Ishikawa (cell line): ENCODE results near the gene IER2.

Experiments used
- CEBPB ChIP-seq: IDR thresholded peaks from 2 replicates; pipeline ENCODE4 v1.6.1; 2012
- CREB1 ChIP-seq: IDR thresholded peaks from 2 replicates; pipeline ENCODE4 v1.6.1; 2012; ENCODE audit warnings: low read depth
- EP300 ChIP-seq: IDR thresholded peaks from 2 replicates; pipeline ENCODE4 v1.6.1; 2012; ENCODE audit warnings: borderline replicate concordance
- FOXM1 ChIP-seq: IDR thresholded peaks from 2 replicates; pipeline ENCODE4 v1.6.1; 2012; ENCODE audit warnings: low read depth, borderline replicate concordance
- NFIC ChIP-seq: IDR thresholded peaks from 2 replicates; pipeline ENCODE4 v1.6.1; 2012
- RAD21 ChIP-seq: IDR thresholded peaks from 2 replicates; pipeline ENCODE4 v1.6.1; 2012; ENCODE audit warnings: low read depth
- TAF1 ChIP-seq: IDR thresholded peaks from 2 replicates; pipeline ENCODE4 v1.6.1; 2012; ENCODE audit warnings: low read depth, mild to moderate bottlenecking
- TCF12 ChIP-seq: IDR thresholded peaks from 2 replicates; pipeline ENCODE4 v1.6.1; 2012; ENCODE audit warnings: low read depth
- TEAD4 ChIP-seq: IDR thresholded peaks from 2 replicates; pipeline ENCODE4 v1.6.1; 2012
- YY1 ChIP-seq: IDR thresholded peaks from 2 replicates; pipeline ENCODE4 v1.6.1; 2012; ENCODE audit warnings: low read depth
- ZBTB7A ChIP-seq: IDR thresholded peaks from 2 replicates; pipeline ENCODE4 v1.6.1; 2012; ENCODE audit warnings: low read depth
- TF ChIP-seq, protein P1 (sequence below): IDR thresholded peaks from 2 replicates; pipeline ENCODE4 v1.6.1; 2012; ENCODE audit warnings: low read depth, mild to moderate bottlenecking
- TF ChIP-seq, protein P2 (sequence below): IDR thresholded peaks from 2 replicates; pipeline ENCODE4 v1.6.1; 2012

The IER2 gene

DNA sequence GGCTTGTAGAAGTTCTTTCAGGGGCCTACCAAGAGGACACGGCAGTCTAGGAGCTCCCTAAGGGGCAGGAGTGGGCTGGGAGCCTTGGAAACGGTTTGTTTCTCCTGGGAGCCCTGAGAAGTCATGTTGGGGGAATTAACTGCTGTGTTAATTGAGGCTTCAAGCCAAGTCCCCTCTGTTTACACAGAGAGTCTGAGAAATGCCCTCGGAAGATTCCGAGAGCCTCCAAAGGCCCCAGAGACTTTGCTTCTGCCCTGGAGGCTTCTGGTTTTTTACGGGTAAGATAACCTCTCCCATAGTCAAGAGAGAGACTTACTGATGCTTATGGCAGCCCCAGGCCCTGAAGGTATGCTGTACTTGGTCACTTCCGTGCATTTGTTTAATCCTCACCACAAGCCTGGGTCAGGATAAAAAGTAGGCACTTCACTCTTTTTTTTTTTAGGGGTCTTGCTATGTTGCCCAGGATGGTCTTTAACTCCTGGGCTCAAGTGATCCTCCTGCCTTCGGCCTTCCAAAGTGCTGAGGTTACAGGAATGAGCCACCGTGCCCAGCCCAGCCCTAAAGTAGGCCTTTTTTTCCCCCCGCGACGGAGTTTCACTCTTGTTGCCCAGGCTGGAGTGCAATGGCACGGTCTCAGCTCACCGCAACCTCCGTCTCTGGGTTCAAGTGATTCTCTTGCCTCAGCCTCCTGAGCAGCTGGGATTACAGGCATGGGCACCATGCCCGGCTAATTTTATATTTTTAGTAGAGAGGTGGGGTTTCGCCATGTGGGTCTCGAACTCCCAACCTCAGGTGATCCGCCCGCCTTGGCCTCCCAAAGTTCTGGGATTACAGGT, 15.2 kb downstream of the IER2 start:
- no peak for TF ChIP-seq TCF12
- TF ChIP-seq TAF1, result no peak
- TF ChIP-seq RAD21, result no peak
- TF ChIP-seq NFIC, result no peak

DNA sequence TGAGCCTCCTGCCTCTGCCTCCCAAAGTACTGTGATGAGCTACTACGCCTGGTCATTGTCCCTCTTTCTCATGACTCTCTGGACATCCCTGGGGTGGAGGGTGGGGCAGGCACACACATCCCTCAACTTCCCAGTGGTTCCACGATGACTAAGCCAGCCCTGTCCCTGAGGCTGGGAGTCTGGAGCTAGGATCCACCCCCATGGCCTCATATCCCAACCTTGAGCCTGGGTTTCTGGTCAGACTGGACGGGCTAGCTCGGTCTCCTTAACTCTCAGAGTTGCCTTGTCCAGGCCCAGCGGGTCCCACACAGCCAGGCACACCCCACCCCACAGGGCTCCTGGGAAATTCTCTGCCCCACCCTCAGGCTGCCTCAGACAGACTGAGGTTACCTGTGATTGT, 19.6 kb downstream of the IER2 start:
- TF ChIP-seq EP300 (peak; percentile 59; the same call in 1 of the 2 replicates), NFIC (peak; percentile 58; the same call in 1 of the 2 replicates)
- TF ChIP-seq, protein P1, sequence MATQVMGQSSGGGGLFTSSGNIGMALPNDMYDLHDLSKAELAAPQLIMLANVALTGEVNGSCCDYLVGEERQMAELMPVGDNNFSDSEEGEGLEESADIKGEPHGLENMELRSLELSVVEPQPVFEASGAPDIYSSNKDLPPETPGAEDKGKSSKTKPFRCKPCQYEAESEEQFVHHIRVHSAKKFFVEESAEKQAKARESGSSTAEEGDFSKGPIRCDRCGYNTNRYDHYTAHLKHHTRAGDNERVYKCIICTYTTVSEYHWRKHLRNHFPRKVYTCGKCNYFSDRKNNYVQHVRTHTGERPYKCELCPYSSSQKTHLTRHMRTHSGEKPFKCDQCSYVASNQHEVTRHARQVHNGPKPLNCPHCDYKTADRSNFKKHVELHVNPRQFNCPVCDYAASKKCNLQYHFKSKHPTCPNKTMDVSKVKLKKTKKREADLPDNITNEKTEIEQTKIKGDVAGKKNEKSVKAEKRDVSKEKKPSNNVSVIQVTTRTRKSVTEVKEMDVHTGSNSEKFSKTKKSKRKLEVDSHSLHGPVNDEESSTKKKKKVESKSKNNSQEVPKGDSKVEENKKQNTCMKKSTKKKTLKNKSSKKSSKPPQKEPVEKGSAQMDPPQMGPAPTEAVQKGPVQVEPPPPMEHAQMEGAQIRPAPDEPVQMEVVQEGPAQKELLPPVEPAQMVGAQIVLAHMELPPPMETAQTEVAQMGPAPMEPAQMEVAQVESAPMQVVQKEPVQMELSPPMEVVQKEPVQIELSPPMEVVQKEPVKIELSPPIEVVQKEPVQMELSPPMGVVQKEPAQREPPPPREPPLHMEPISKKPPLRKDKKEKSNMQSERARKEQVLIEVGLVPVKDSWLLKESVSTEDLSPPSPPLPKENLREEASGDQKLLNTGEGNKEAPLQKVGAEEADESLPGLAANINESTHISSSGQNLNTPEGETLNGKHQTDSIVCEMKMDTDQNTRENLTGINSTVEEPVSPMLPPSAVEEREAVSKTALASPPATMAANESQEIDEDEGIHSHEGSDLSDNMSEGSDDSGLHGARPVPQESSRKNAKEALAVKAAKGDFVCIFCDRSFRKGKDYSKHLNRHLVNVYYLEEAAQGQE, result no peak
- TF ChIP-seq, protein P2, sequence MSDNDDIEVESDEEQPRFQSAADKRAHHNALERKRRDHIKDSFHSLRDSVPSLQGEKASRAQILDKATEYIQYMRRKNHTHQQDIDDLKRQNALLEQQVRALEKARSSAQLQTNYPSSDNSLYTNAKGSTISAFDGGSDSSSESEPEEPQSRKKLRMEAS, result peak; percentile 53

DNA sequence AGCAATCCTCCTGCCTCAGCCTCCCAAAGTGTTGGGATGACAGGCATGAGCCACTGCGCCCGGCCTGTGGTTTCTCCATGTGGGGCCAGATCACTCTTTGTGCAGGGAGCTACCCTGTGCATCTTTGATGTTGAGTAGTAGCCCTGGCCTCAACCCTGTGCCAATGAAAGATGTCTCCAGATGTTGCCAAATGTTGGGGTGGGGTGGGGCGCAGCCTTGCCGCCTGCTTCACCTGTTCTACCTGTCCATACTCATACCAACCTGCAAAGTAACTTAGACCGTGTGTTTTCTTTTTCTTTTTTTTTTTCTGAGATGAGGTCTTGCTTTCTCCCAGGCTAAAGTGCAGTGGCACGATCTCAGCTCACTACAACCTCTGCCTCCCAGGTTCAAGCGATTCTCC, 20.9 kb downstream of the IER2 start:
- TF ChIP-seq RAD21, result no peak
- TF ChIP-seq TEAD4, result no peak
- TF ChIP-seq EP300, result no peak

DNA sequence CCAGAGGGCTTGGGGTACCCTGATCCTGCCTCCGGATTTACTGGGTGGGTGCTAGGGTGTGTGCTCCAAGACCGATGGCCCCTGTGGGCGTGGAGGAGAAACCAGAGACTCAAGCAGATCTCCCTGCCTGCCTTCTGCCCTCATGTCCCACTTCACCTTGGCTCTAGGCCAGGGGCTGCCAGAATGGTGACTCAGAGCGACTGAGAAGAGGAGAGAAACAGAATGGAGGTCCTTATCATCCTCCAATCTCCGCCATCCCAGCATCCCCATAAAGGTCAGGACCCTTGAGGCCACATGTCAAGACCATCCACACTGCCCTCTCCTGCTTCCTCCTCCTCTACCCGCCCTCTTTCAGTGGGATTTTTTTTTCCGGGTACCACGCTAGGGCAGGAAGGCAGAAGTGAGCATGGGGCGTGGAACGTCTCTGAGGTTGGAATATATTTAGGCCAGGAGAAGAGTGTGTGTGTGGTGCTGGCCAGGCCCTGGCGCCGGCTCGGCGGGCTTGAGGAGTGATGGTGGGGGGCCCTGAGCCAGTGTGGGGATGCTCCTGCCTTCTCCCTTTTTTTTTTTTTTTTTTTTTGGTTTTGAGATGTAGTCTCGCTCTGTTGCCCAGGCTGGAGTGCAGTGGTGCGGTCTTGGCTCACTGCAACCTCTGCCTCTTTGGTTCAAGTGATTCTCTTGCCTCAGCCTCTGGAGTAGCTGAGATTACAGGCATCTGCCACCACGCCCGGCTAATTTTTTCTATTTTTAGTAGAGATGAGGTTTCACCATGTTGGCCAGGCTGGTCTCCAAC, 22.3 kb downstream of the IER2 start:
- TF ChIP-seq TAF1 (no peak), EP300 (peak; percentile 29; the same call in 1 of the 2 replicates), NFIC (peak; percentile 92), TEAD4 (peak; percentile 71)

DNA sequence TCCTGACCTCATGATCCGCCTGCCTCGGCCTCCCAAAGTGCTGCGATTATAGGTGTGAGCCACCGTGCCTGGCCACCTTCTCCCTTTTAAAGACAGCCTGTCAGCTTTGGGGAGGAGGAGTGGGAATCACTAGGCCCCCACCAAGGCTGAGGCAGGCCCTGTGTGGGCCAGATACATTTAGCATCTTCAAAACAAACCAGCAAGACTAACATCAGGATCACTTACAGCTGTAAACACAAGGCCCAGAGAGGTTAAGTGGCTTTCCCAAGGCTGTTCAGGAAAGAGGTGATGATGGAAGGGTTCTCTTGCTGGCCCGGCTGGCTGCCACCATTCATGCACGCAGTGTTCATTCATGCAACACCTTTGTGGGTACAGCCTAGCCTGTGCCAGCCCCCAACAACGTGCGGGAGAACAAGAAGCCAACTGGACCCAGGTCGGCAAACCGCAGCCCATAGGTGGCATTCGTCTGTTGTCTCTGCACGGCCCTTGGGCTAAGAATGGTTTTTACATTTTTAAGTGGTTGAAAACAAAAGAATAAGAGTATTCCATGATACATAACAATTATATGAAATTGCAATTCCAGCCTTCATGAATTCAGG, 23.0 kb downstream of the IER2 start:
- TF ChIP-seq YY1, result no peak
- TF ChIP-seq RAD21, result no peak
- TF ChIP-seq TAF1, result no peak
- TF ChIP-seq EP300, result no peak
- TF ChIP-seq NFIC, result no peak
- no peak for TF ChIP-seq TEAD4
- TF ChIP-seq CEBPB, result no peak
- no peak for TF ChIP-seq CREB1
- TF ChIP-seq, protein P2, result no peak

DNA sequence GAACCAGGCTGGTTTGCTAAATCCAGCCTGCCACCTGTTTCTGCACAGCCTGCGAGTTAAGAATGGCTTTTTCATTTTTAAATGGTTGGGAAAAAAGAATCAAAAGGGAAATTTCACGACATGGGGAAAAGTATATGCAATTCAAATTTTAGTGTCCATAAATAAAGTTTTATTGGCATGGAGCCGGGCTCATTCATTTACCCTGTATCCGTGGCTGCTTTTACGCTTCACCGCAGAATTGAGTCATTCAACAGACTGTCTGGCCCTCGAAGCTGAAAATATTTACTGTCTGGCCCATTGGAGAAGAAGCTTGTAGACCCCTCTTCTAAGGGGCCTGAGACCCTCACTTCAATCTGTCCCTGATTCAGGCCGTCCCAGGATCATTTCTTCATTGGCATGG, 26.1 kb downstream of the IER2 start:
- TF ChIP-seq, protein P1, result no peak
- TF ChIP-seq NFIC, result 0 out of 2 replicates have a peak, but pooled peaks have one; percentile 19

DNA sequence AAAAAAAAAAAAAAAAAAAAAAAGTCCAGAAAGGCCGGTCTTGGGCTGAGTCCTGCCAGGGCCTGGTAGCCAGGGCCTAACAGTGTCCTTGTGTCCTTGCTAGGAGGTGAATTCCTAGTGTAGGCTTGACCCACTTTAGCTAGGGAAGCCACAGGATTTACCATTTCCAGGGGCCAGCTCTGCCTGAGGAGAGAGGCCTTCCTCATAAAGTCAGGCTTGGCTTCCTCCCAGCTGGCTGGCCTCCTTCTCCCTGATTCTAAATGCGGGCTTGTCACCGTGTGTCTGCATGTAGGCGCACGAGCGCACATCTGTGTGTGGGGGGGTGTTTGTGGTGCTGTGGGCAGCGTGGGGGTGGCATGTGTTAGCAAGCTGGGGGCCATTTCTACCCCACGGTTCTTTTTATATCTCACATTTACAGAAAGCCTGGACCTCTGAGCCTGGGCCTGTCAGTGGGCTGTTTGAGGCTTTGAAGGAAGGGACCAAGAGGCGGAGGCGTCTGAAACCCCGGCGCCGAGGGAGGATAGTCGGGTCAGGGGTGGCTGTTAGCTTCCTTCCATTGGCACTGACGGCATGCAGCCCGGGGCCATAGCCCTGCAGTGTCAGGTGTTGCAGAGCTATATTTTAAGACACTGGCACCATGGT, 31.7 kb downstream of the IER2 start:
- TF ChIP-seq, protein P2, result no peak
- TF ChIP-seq EP300, result no peak
- TF ChIP-seq ZBTB7A, result no peak
- peak; percentile 26; the same call in 1 of the 2 replicates for TF ChIP-seq NFIC
- TF ChIP-seq FOXM1, result no peak
